WI38 (cell line): ENCODE results near the gene GRB2.
"Not testable (repeated sequence)": the region's sequence is repeated elsewhere in the genome, so short reads cannot be mapped to it uniquely, and the experiment has no call there.

Source experiments
- H3K4me3 ChIP-seq: 2 replicates; pipeline ENCODE4 v1.5.1; 2011; ENCODE audit warnings: low read depth, mild to moderate bottlenecking, control low read depth, low read length
- CTCF ChIP-seq: IDR thresholded peaks from 2 replicates; pipeline ENCODE4 v1.5.1; 2012; ENCODE audit warnings: low read depth, mild to moderate bottlenecking, control low read depth, low read length

The GRB2 gene

GRCh38 chr17:75370286-75370915, 35.1 kb downstream of the GRB2 start:
- no peak for TF ChIP-seq CTCF
- no peak overlapping the region for H3K4me3 ChIP-seq

- H3K4me3 ChIP-seq, result not testable (repeated sequence)
These were observed 37.4 kb downstream of the GRB2 start for GRCh38 chr17:75367838-75368789.

GRCh38 chr17:75367312-75367711, 38.2 kb downstream of the GRB2 start:
- H3K4me3 ChIP-seq, result no peak overlapping the region
- TF ChIP-seq CTCF, result no peak

- H3K4me3 ChIP-seq, result no peak overlapping the region
- TF ChIP-seq CTCF, result no peak
These were observed 39.0 kb downstream of the GRB2 start for GRCh38 chr17:75366432-75366831.

GRCh38 chr17:75365931-75366275, 39.6 kb downstream of the GRB2 start:
- H3K4me3 ChIP-seq, result no peak overlapping the region
- no peak for TF ChIP-seq CTCF

GRCh38 chr17:75365009-75365930, 40.2 kb downstream of the GRB2 start:
- no peak for TF ChIP-seq CTCF
- no peak overlapping the region for H3K4me3 ChIP-seq

GRCh38 chr17:75364078-75364477, 41.4 kb downstream of the GRB2 start:
- no peak for TF ChIP-seq CTCF
- no peak overlapping the region for H3K4me3 ChIP-seq
